ENCODE results near the gene RELCH.
"Not testable (repeated sequence)": the region's sequence is repeated elsewhere in the genome, so short reads cannot be mapped to it uniquely, and the experiment has no call there.

Gene RELCH, protein sequence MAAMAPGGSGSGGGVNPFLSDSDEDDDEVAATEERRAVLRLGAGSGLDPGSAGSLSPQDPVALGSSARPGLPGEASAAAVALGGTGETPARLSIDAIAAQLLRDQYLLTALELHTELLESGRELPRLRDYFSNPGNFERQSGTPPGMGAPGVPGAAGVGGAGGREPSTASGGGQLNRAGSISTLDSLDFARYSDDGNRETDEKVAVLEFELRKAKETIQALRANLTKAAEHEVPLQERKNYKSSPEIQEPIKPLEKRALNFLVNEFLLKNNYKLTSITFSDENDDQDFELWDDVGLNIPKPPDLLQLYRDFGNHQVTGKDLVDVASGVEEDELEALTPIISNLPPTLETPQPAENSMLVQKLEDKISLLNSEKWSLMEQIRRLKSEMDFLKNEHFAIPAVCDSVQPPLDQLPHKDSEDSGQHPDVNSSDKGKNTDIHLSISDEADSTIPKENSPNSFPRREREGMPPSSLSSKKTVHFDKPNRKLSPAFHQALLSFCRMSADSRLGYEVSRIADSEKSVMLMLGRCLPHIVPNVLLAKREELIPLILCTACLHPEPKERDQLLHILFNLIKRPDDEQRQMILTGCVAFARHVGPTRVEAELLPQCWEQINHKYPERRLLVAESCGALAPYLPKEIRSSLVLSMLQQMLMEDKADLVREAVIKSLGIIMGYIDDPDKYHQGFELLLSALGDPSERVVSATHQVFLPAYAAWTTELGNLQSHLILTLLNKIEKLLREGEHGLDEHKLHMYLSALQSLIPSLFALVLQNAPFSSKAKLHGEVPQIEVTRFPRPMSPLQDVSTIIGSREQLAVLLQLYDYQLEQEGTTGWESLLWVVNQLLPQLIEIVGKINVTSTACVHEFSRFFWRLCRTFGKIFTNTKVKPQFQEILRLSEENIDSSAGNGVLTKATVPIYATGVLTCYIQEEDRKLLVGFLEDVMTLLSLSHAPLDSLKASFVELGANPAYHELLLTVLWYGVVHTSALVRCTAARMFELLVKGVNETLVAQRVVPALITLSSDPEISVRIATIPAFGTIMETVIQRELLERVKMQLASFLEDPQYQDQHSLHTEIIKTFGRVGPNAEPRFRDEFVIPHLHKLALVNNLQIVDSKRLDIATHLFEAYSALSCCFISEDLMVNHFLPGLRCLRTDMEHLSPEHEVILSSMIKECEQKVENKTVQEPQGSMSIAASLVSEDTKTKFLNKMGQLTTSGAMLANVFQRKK

GRCh38 chr18:62186774-62187542, at the start of gene RELCH, which contains the start of gene PIGN:
TSS of gene RELCH (plus strand) at chr18:62187255. CDS start at chr18:62187506, 251 bp downstream.
TSS of gene PIGN (minus strand) at chr18:62187056. CDS start at chr18:62161353, 25,703 bp downstream.
- DNase-seq: peak; percentile 92 to 97
- Mint-ChIP-seq H3K9me3 (no peaks in the 10 kb centered on the region), H3K4me1 (peaks cover 47% of the 10 kb centered on the region), H3K4me3 (peak within 1 kb of the TSS; percentile 98 to 100), H3K27me3 (no peaks in the 10 kb centered on the region), H3K27ac (peak within 1 kb of the TSS; percentile 98 to 99)
- peak; percentile 92 for ATAC-seq

DNA sequence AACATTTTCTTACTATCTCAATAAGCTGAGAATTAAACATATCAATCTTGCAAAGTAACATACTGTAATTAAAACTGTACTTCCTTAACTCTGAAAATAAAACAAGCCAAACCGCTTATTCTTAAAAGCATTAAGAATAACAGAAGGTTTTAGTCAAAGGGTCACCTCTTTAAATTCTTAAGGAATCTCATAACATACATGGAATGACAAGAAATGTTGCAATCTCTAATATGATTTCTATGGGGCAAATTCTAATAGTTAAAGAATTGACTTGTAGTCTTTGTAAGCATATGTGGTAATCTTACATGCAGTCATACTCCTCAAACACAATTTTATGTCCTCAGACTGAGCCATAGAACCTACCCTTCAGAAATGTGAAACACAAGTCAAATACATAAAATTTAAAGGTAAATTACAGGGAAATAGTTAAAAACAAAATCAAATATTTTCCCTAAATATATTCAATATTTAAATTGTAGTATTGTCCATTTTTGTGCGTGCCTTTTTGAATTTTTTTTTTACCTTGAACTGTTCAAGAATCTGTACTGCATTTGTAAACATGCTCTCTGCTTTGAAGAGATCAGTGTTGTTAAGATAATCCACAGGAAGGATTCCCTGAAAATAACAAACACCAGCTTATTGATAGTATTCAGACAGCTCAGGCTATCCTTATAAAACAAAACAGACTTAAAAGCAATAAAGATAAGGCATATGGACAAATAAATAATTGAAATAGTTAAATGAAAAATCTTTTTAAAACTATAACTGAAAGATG, 48.4 kb upstream of the RELCH start:
- DNase-seq: no peak
- Mint-ChIP-seq H3K4me3 (no peak overlapping the region), H3K27me3 (no peaks in the 10 kb centered on the region), H3K27ac (no peak overlapping the region), H3K4me1 (no peaks in the 10 kb centered on the region), H3K9me3 (no peaks in the 10 kb centered on the region)
- no peak for ATAC-seq

DNA sequence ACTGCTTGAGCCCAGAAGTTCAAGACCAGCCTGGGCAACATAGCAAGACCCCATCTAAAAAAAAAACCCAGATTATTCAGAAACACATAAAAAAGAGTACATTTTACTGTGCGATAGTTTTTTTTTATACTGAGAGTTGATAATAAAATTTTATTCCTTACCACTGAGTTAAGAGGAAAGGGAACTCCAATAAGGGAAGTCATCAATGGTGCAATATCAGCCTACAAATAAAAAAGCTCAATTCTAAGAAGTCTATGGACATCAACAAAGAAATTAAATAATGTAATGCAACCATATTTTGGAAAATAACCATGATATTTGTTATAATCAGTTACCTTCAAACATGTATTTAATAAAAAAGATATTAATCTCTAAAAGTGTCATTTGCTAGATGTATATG, 46.8 kb upstream of the RELCH start:
- Mint-ChIP-seq H3K27me3 (no peaks in the 10 kb centered on the region), H3K4me3 (no peak overlapping the region), H3K27ac (no peak overlapping the region), H3K9me3 (no peaks in the 10 kb centered on the region), H3K4me1 (no peaks in the 10 kb centered on the region)
- ATAC-seq (no peak), DNase-seq (no peak)

- Mint-ChIP-seq H3K4me1 (no peaks in the 10 kb centered on the region), H3K27me3 (no peaks in the 10 kb centered on the region), H3K4me3 (no peak overlapping the region), H3K27ac (no peak overlapping the region), H3K9me3 (no peaks in the 10 kb centered on the region)
- ATAC-seq (no peak), DNase-seq (no peak)
Measured at GRCh38 chr18:62144338-62144737, 42.7 kb upstream of the RELCH start.

- no peak overlapping the region for H3K27ac Mint-ChIP-seq
- ATAC-seq: no peak
- no peak overlapping the region for H3K4me3 Mint-ChIP-seq
- no peaks in the 10 kb centered on the region for H3K27me3 Mint-ChIP-seq
- DNase-seq: no peak
- H3K9me3 Mint-ChIP-seq: no peaks in the 10 kb centered on the region
- H3K4me1 Mint-ChIP-seq: no peaks in the 10 kb centered on the region
Measured at GRCh38 chr18:62151068-62151771, 35.8 kb upstream of the RELCH start.

DNA sequence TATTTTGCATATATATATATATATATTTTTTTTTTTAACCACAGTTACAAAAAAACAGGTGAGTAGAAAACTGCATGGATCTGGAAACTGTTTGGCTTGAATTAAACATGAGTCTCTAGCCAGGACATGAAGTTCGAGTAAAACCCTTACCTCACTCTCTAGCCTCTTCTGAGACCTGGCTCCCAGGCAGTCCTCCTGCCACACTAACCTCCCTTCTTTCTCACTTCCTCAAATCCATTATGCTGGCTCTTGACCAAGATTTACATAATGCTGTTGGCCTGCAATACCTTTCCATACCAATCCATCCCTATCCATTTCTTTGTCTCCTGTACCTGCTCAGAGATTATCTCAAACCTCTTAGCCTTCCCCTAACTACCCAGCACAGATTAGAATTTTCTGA, 34.2 kb upstream of the RELCH start:
- Mint-ChIP-seq H3K4me3 (no peak overlapping the region), H3K9me3 (no peaks in the 10 kb centered on the region), H3K4me1 (no peaks in the 10 kb centered on the region), H3K27ac (no peak overlapping the region), H3K27me3 (no peaks in the 10 kb centered on the region)
- DNase-seq: no peak
- ATAC-seq: no peak

DNA sequence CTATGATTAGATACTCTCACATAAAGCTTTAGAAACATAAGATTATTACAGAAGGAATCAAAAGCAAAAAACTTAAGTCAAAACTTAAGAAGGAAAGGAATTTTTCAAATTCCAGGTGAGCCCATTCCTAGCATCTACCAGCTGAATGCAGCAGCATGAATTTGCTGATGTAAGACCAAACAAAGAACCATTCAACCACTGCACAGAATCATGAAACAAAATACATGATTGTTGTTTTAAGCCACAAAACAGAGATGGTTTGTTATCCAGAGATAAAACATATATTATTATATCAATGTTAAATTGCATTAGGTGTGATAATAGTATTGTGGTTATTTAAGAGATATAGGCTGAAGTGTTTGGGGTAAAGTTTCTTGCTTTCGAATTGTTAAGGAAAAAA, 29.2 kb upstream of the RELCH start:
- ATAC-seq: no peak
- Mint-ChIP-seq H3K4me3 (no peak overlapping the region), H3K9me3 (no peaks in the 10 kb centered on the region), H3K27ac (no peak overlapping the region), H3K27me3 (no peaks in the 10 kb centered on the region), H3K4me1 (no peaks in the 10 kb centered on the region)
- DNase-seq: no peak

DNA sequence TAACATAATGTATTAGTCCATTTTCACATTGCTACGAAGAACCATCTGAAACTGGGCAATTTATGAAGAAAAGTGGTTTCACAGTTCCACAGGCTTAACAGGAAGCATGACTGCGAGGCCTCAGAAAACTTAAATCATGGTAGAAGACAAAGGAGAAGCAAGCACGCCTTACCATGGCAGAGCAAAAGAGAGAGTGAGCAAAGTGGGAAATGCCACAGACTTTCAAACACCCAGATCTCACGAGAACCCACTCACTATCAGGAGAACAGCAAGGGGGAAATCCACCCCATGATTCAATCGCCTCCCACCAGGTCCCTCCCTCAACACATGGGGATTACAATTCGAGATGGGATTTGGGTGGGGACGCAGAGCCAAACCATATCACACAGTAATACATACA, 22.7 kb upstream of the RELCH start:
- H3K27ac Mint-ChIP-seq: no peak overlapping the region
- peaks cover 11% of the 10 kb centered on the region for H3K4me1 Mint-ChIP-seq
- H3K9me3 Mint-ChIP-seq: peaks cover 20 to 27% of the 10 kb centered on the region in 2 donors
- no peak overlapping the region for H3K4me3 Mint-ChIP-seq
- ATAC-seq (no peak), DNase-seq (no peak)
- no peaks in the 10 kb centered on the region for H3K27me3 Mint-ChIP-seq

- peaks cover 11% of the 10 kb centered on the region for H3K4me1 Mint-ChIP-seq
- H3K4me3 Mint-ChIP-seq: no peak overlapping the region
- ATAC-seq: no peak
- no peak overlapping the region for H3K27ac Mint-ChIP-seq
- no peak for DNase-seq
- H3K27me3 Mint-ChIP-seq: no peaks in the 10 kb centered on the region
- peaks cover 20 to 27% of the 10 kb centered on the region in 2 donors for H3K9me3 Mint-ChIP-seq
Measured at GRCh38 chr18:62164855-62165487, 22.1 kb upstream of the RELCH start.

GRCh38 chr18:62165583-62165982, 21.5 kb upstream of the RELCH start:
- no peak overlapping the region for H3K27ac Mint-ChIP-seq
- ATAC-seq: no peak
- H3K4me3 Mint-ChIP-seq: no peak overlapping the region

DNA sequence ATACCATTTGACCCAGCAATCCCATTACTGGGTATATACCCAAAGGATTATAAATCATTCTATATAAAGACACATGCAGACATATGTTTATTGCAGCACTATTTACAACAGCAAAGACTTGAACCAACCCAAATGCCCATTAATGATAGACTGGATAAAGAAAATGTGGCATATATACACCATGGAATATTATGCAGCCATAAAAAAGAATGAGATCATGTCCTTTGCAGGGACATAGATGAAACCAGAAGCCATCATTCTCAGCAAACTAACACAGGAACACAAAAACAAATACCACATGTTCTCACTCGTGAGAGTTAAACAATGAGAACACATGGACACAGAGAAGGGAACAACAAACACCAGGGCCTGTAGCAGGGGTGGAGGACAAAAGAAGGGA, 20.5 kb upstream of the RELCH start:
- H3K27ac Mint-ChIP-seq, DNase-seq, H3K4me3 Mint-ChIP-seq, H3K27me3 Mint-ChIP-seq, ATAC-seq: not testable (repeated sequence)
- H3K4me1 Mint-ChIP-seq: peaks cover 11% of the 10 kb centered on the region
- H3K9me3 Mint-ChIP-seq: peaks cover 20 to 27% of the 10 kb centered on the region in 2 donors

More at GRCh38 chr18:62165583-62165982, 21.5 kb upstream of the RELCH start:
- Mint-ChIP-seq H3K9me3 (peaks cover 20 to 27% of the 10 kb centered on the region in 2 donors), H3K4me1 (peaks cover 11% of the 10 kb centered on the region), H3K27me3 (no peaks in the 10 kb centered on the region)
- DNase-seq: no peak

DNA sequence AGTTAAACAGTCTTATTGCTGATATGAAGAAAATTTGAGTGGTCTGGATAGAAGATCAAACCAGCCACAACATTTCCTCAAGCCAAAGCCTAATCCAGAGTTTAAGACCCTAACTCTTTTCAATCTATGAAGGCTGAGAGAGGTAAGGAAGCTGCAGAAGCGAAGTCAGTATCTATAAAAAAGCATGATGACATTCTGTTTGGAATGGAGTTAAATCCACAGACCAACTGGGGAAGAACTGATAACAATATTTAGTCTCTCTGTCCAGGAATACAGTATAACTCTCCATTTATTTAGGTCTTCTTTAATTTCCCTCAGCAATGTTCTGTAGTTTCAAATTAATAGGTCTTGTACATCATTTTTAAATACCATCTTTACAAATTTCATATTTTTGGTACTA, 16.2 kb upstream of the RELCH start:
- no peak overlapping the region for H3K27ac Mint-ChIP-seq
- no peak for ATAC-seq
- peaks cover 7 to 8% of the 10 kb centered on the region in 2 donors for H3K9me3 Mint-ChIP-seq
- no peaks in the 10 kb centered on the region for H3K27me3 Mint-ChIP-seq
- DNase-seq: no peak
- H3K4me1 Mint-ChIP-seq: no peaks in the 10 kb centered on the region
- no peak overlapping the region for H3K4me3 Mint-ChIP-seq

DNA sequence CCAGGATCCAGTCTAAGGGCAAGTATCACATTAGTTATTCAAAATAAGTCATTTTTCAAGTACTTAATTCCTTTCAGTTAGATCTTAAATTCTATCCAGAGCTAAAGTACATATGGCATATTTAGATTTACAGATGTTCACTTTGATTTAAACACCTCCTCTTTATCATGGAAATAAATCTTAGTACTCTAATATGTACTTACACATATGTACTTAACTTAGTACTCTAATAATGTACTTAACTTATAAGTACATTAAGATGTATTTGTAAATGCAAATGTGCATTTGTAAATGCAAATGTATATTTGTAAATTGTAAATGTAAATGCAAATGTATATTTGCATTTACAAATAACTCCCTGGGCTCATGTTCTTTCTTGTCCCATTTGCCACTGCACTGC, 14.8 kb upstream of the RELCH start:
- Mint-ChIP-seq H3K4me3 (no peak overlapping the region), H3K27me3 (no peaks in the 10 kb centered on the region), H3K4me1 (no peaks in the 10 kb centered on the region), H3K27ac (no peak overlapping the region), H3K9me3 (no peaks in the 10 kb centered on the region)
- no peak for ATAC-seq
- no peak for DNase-seq
